HG03103 (cell line): ENCODE measurements around the gene PLCB1.
"Not testable (repeated sequence)": the region's sequence is repeated elsewhere in the genome, so short reads cannot be mapped to it uniquely, and the experiment has no call there.

Source experiments
- ATAC-seq: cut with Tn5 transposase; IDR thresholded peaks from one replicate; pipeline ENCODE4 v1.9.1; 2021; ENCODE audit warnings: low read depth; ENCODE audit not compliant: unreplicated experiment

Gene PLCB1

GRCh38 chr20:8155229-8155628 is 23.2 kb downstream of the PLCB1 start:
- ATAC-seq = no peak

GRCh38 chr20:8155812-8156211 is 23.7 kb downstream of the PLCB1 start:
- no peak for ATAC-seq

- ATAC-seq = no peak
Observed at GRCh38 chr20:8156235-8157079, 24.4 kb downstream of the PLCB1 start.

GRCh38 chr20:8159217-8159616 is 27.2 kb downstream of the PLCB1 start:
- not testable (repeated sequence) for ATAC-seq

GRCh38 chr20:8161264-8162071 is 29.4 kb downstream of the PLCB1 start:
- no peak for ATAC-seq

- ATAC-seq = no peak
Observed at GRCh38 chr20:8162610-8163009, 30.5 kb downstream of the PLCB1 start.

GRCh38 chr20:8163543-8163942 is 31.5 kb downstream of the PLCB1 start:
- no peak for ATAC-seq

- ATAC-seq = no peak
Observed at GRCh38 chr20:8166730-8167129, 34.7 kb downstream of the PLCB1 start.

GRCh38 chr20:8168785-8169288 is 36.8 kb downstream of the PLCB1 start:
- no peak for ATAC-seq

- ATAC-seq = no peak
Observed at GRCh38 chr20:8170921-8171320, 38.9 kb downstream of the PLCB1 start.

- no peak for ATAC-seq
Observed at GRCh38 chr20:8172191-8172590, 40.1 kb downstream of the PLCB1 start.

- no peak for ATAC-seq
Observed at GRCh38 chr20:8175741-8176675, 43.9 kb downstream of the PLCB1 start.

- ATAC-seq = no peak
Observed at GRCh38 chr20:8183526-8183925, 51.5 kb downstream of the PLCB1 start.

GRCh38 chr20:8187740-8188139 is 55.7 kb downstream of the PLCB1 start:
- ATAC-seq = no peak

GRCh38 chr20:8190043-8190880 is 58.2 kb downstream of the PLCB1 start:
- ATAC-seq = no peak

- ATAC-seq = no peak
Observed at GRCh38 chr20:8194721-8195120, 62.7 kb downstream of the PLCB1 start.

- ATAC-seq = no peak
Observed at GRCh38 chr20:8196096-8196495, 64.0 kb downstream of the PLCB1 start.

- ATAC-seq = no peak
Observed at GRCh38 chr20:8200220-8200619, 68.2 kb downstream of the PLCB1 start.

- ATAC-seq = no peak
Observed at GRCh38 chr20:8203366-8203765, 71.3 kb downstream of the PLCB1 start.

- ATAC-seq = no peak
Observed at GRCh38 chr20:8205996-8206395, 73.9 kb downstream of the PLCB1 start.
